GM12892 (cell line): Measurements from ENCODE around the gene CALML3.

Experiments
- POLR2A ChIP-seq: IDR thresholded peaks from 2 replicates; pipeline ENCODE4 v1.6.1; 2011; ENCODE audit warnings: low read depth, low read length, control low read depth
- POLR2AphosphoS5 ChIP-seq: IDR thresholded peaks from 2 replicates; pipeline ENCODE4 v1.6.1; 2011; ENCODE audit warnings: low read depth, low read length, control low read depth

DNA sequence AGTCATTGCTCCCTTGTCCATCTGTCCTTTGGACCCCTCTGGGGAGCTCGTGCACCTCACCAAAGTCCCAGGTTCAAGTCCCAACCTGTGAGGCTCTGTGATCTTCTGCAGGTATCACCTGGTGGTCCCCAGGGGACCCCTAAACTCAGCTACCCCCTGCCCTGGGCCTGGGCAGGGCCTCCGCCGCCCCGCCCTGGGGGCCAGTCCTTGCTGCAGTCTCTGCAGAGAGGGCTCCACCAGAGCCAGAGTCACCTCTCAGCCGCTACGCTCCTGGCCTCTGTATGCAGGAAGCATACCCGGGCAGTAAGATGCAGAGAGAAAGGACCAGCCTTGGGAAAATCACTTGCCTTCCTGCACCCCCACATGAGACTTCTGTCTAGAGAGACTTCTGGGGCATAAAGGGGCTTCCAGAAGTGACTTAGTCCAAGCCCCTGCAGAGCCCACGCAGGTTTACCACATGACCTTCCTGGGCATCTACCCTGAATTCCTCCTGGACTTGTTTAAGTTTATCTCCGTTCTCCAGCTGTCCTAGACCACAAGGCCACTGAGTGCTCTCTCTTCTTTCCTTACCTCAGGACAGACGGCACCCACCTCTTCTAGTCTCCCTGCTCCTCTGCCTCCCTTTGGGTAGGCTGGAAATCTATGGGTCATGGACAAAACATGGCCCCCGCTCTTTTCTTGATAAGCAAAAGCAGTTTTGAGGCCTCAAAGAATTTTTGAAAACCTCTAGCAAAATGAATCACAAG is 46.6 kb upstream of the CALML3 start:
- TF ChIP-seq POLR2AphosphoS5 = no peak
- TF ChIP-seq POLR2A = no peak
